Measurements from ENCODE around the gene RNF144B. TPM values are rescaled to one million over a fixed set of nuclear protein-coding genes. Genes with fewer than 3 reads are reported as not detected.

Gene RNF144B
- total and polyA plus RNA-seq, 9 of the 15 experiments (the other 6 are each of a cell fraction or from before 2014, with no cell fraction given), result 0.01 TPM; not detected in 8

DNA sequence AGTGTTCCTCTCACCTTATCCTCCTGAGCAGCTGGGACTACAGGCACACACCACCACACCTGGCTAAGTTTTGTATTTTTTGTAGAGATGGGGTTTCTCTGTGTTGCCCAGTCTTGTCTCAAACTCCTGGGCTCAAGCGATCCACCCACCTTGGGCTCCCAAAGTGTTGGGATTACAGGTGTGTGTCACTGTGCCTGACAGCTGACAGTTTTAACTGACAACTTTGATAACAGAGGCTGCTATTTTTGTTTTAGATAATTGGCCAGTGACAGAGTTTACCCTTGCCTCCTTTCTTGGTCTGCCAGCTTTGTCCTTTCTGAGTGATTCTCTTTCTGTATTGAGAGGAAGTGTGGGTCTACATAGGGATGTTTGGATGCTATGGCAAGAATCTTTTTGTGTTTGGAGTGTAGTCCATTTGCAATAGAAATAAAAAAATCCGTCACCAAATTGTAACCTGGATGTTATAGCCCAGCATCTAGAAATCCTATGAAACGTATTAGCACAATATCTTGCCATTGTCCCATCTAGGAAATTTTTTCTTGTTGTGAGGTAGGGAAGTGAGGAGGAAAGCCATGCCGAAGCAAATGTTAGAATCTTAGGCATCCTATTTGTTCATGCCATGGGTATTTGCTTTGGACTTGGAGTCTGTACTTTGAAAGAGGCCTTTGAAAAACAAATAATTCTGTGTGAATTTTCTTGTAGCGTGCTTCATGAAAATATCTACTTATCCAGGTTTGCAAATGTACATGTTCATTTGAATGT is 80.8 kb downstream of the RNF144B start (continued):
- TF ChIP-seq TSC22D4 (tag; IDR thresholded peaks at IDR 0.05), result no peak
- no peak for TF ChIP-seq ZFX (CRISPR knock-in tag; IDR thresholded peaks at IDR 0.05)
- TF ChIP-seq NCOR1 (IDR thresholded peaks at IDR 0.05), result no peak
- TF ChIP-seq NR3C1 (CRISPR knock-in tag; IDR thresholded peaks at IDR 0.05), result no peak
- TF ChIP-seq, protein P1, sequence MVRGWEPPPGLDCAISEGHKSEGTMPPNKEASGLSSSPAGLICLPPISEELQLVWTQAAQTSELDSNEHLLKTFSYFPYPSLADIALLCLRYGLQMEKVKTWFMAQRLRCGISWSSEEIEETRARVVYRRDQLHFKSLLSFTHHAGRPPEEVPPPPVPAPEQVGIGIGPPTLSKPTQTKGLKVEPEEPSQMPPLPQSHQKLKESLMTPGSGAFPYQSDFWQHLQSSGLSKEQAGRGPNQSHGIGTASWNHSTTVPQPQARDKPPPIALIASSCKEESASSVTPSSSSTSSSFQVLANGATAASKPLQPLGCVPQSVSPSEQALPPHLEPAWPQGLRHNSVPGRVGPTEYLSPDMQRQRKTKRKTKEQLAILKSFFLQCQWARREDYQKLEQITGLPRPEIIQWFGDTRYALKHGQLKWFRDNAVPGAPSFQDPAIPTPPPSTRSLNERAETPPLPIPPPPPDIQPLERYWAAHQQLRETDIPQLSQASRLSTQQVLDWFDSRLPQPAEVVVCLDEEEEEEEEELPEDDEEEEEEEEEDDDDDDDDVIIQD (CRISPR knock-in tag; IDR thresholded peaks at IDR 0.05), result no peak
- TF ChIP-seq, protein P2, sequence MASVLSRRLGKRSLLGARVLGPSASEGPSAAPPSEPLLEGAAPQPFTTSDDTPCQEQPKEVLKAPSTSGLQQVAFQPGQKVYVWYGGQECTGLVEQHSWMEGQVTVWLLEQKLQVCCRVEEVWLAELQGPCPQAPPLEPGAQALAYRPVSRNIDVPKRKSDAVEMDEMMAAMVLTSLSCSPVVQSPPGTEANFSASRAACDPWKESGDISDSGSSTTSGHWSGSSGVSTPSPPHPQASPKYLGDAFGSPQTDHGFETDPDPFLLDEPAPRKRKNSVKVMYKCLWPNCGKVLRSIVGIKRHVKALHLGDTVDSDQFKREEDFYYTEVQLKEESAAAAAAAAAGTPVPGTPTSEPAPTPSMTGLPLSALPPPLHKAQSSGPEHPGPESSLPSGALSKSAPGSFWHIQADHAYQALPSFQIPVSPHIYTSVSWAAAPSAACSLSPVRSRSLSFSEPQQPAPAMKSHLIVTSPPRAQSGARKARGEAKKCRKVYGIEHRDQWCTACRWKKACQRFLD (CRISPR knock-in tag; IDR thresholded peaks at IDR 0.05), result no peak
- no peak for TF ChIP-seq NFIX (CRISPR knock-in tag; IDR thresholded peaks at IDR 0.05; ENCODE audit: low read depth)
- TF ChIP-seq HDAC3 (IDR thresholded peaks at IDR 0.05; ENCODE audit: borderline replicate concordance, partially characterized antibody), result no peak
- TF ChIP-seq, protein P3, sequence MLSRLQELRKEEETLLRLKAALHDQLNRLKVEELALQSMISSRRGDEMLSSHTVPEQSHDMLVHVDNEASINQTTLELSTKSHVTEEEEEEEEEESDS (CRISPR knock-in tag; IDR thresholded peaks at IDR 0.05), result no peak
- no peak for TF ChIP-seq RAD51 (IDR thresholded peaks at IDR 0.05; ENCODE audit: borderline replicate concordance, low read depth)
- TF ChIP-seq ZNF354B (CRISPR knock-in tag; IDR thresholded peaks at IDR 0.05), result no peak

All from K562 (cell line).